HG03280 (cell line): ENCODE measurements around the gene H2BK1.

Experiments used
- ATAC-seq: cut with Tn5 transposase; IDR thresholded peaks from one replicate; pipeline ENCODE4 v1.9.1; 2021; ENCODE audit warnings: mild to moderate bottlenecking, moderate library complexity; ENCODE audit not compliant: unreplicated experiment

The H2BK1 gene

GRCh38 chr7:151245360-151246101 lies 35.2 kb upstream of the H2BK1 start:
- ATAC-seq: no peak

- no peak for ATAC-seq
Observed at GRCh38 chr7:151244841-151245346, 34.6 kb upstream of the H2BK1 start.

GRCh38 chr7:151244196-151244840 lies 34.0 kb upstream of the H2BK1 start:
- no peak for ATAC-seq

- ATAC-seq: no peak
Observed at GRCh38 chr7:151243408-151244195, 33.3 kb upstream of the H2BK1 start.

GRCh38 chr7:151243045-151243349 lies 32.7 kb upstream of the H2BK1 start:
- ATAC-seq: no peak

GRCh38 chr7:151242159-151243044 lies 32.1 kb upstream of the H2BK1 start:
- ATAC-seq: no peak

- no peak for ATAC-seq
Observed at GRCh38 chr7:151241755-151242096, 31.4 kb upstream of the H2BK1 start.

- no peak for ATAC-seq
Observed at GRCh38 chr7:151240942-151241754, 30.9 kb upstream of the H2BK1 start.

- ATAC-seq: no peak
Observed at GRCh38 chr7:151240536-151240935, 30.2 kb upstream of the H2BK1 start.

GRCh38 chr7:151239837-151240459 lies 29.7 kb upstream of the H2BK1 start:
- ATAC-seq: no peak

- no peak for ATAC-seq
Observed at GRCh38 chr7:151238924-151239836, 28.9 kb upstream of the H2BK1 start.

- ATAC-seq: no peak
Observed at GRCh38 chr7:151238190-151238810, 28.0 kb upstream of the H2BK1 start.

GRCh38 chr7:151237244-151238189 lies 27.2 kb upstream of the H2BK1 start:
- no peak for ATAC-seq

- ATAC-seq: no peak
Observed at GRCh38 chr7:151236406-151236805, 26.1 kb upstream of the H2BK1 start.

GRCh38 chr7:151235091-151235787 lies 25.0 kb upstream of the H2BK1 start:
- ATAC-seq: no peak

- ATAC-seq: no peak
Observed at GRCh38 chr7:151233804-151234203, 23.5 kb upstream of the H2BK1 start.
